HCT116 (cell line): ENCODE results near the gene CTBP2. TPM values are rescaled to one million over a fixed set of nuclear protein-coding genes. Genes with fewer than 3 reads are reported as not detected.

Experiments used
- ATAC-seq: fragments of 200-7000 bp; cut with Tn5 transposase; 2 replicates; pipeline ENCODE4 v1.9.1; 2020; ENCODE audit warnings: mild to moderate bottlenecking, moderate library complexity
- BruUV-seq: library from RNA; stranded (reverse); fragments of 400-500 nt; replicated peaks from 2 replicates; lab custom pipeline; 2021; lab: Mats Ljungman, UMichigan
- CTCF ChIA-PET: fragments of 300-600 bp; sonication (Branson Sonifier 250); formaldehyde crosslinking; loops from one replicate; lab custom pipeline; 2021; ENCODE audit warnings: antibody characterized with exemption; lab: Charles Lee
- POLR2A ChIA-PET: fragments of 300-600, 350-600 bp; sonication (Branson Sonifier 250); formaldehyde crosslinking; loops from one replicate; lab custom pipeline; 2021; ENCODE audit warnings: antibody characterized with exemption; lab: Charles Lee
- RAD21 ChIA-PET, 2 experiments: fragments of 300-600 bp; sonication (Branson Sonifier 250); formaldehyde crosslinking; loops; one replicate each; lab custom pipeline; 2023; ENCODE audit warnings: low total read pairs in 2 of 2; ENCODE audit not compliant: uncharacterized antibody in 2 of 2, unreplicated experiment in 2 of 2, low non-redundant PET in 1 of 2; lab: Charles Lee
- DNase-seq: peaks from one replicate; pipeline ENCODE4 v3.0.0-alpha.2; 2010; ENCODE audit warnings: low read depth, low spot score
- H2AFZ ChIP-seq: fragments of 200-600 bp; shearing (Covaris generic), sonication (generic); 2 replicates; pipeline ENCODE4 v1.6.1; 2017; ENCODE audit warnings: low read depth, mixed run types, mixed read lengths, antibody characterized with exemption, low read length; ENCODE audit not compliant: poor library complexity, severe bottlenecking
- H3K27ac ChIP-seq: 2 replicates; pipeline ENCODE4 v1.5.1; 2012; ENCODE audit warnings: low read depth, low read length
- H3K27me3 ChIP-seq: fragments of 200-600 bp; sonication (generic); 2 replicates; pipeline ENCODE4 v1.6.1; 2016; ENCODE audit warnings: mixed run types, low read length, mixed read lengths; ENCODE audit not compliant: insufficient read depth
- H3K36me3 ChIP-seq, 2 experiments: fragments of 200-500 bp in 1 of 2; fragments of 200-600 bp in 1 of 2; sonication (Bioruptor generic) in 1 of 2; sonication (generic) in 1 of 2; 2 replicates each; pipeline versions ENCODE4 v1.5.1 to v1.6.1; 2014 to 2016; ENCODE audit warnings: low read length in 2 of 2, inconsistent platforms in 1 of 2, mixed read lengths in 1 of 2, mixed run types in 1 of 2; ENCODE audit not compliant: insufficient read depth in 2 of 2, control insufficient read depth in 1 of 2
- H3K4me1 ChIP-seq, 2 experiments: fragments of 200-600 bp in 1 of 2; sonication (generic) in 1 of 2; 2 replicates each; pipeline versions ENCODE4 v1.5.1 to v1.6.1; 2012 to 2017; ENCODE audit warnings: low read length in 2 of 2, inconsistent platforms in 1 of 2, mild to moderate bottlenecking in 1 of 2, mixed read lengths in 1 of 2, mixed run types in 1 of 2, moderate library complexity in 1 of 2; ENCODE audit not compliant: insufficient read depth in 2 of 2, control insufficient read depth in 1 of 2
- H3K4me2 ChIP-seq: fragments of 200-600 bp; sonication (generic); 2 replicates; pipeline ENCODE4 v1.6.1; 2017; ENCODE audit warnings: mixed run types, low read length, mixed read lengths
- H3K4me3 ChIP-seq, 2 experiments: fragments of 200-600 bp in 1 of 2; sonication (generic) in 1 of 2; replicated peaks in 1 of 2; 2 replicates each; pipeline ENCODE4 v1.5.1; 2011 to 2016; ENCODE audit warnings: low read length in 2 of 2, control low read depth in 1 of 2, low read depth in 1 of 2, mild to moderate bottlenecking in 1 of 2, mixed read lengths in 1 of 2, mixed run types in 1 of 2
- H3K79me2 ChIP-seq: fragments of 200-600 bp; sonication (generic); 2 replicates; pipeline ENCODE4 v1.6.1; 2017; ENCODE audit warnings: mild to moderate bottlenecking, mixed run types, low read length, moderate library complexity, mixed read lengths; ENCODE audit not compliant: insufficient read depth
- H3K9ac ChIP-seq: fragments of 200-600 bp; sonication (generic); 2 replicates; pipeline ENCODE4 v1.6.1; 2016; ENCODE audit warnings: low read length, mixed read lengths
- H3K9me2 ChIP-seq: fragments of 200-600 bp; sonication (generic), shearing (Covaris generic); 2 replicates; pipeline ENCODE4 v1.6.1; 2017; ENCODE audit warnings: mixed run types, mild to moderate bottlenecking, moderate library complexity; ENCODE audit not compliant: insufficient read depth
- H3K9me3 ChIP-seq, 2 experiments: fragments of 200-500 bp in 1 of 2; fragments of 200-600 bp in 1 of 2; sonication (Bioruptor generic) in 1 of 2; sonication (generic) in 1 of 2; 2 replicates each; pipeline ENCODE4 v1.6.1; 2014 to 2017; ENCODE audit warnings: low read length in 2 of 2, mixed read lengths in 2 of 2, inconsistent platforms in 1 of 2, low read depth in 1 of 2, mild to moderate bottlenecking in 1 of 2, mixed run types in 1 of 2, moderate library complexity in 1 of 2; ENCODE audit not compliant: control insufficient read depth in 1 of 2, insufficient read depth in 1 of 2
- H4K20me1 ChIP-seq: fragments of 200-600 bp; sonication (generic), shearing (Covaris generic); 2 replicates; pipeline ENCODE4 v1.6.1; 2017; ENCODE audit warnings: mixed run types, mild to moderate bottlenecking, moderate library complexity; ENCODE audit not compliant: insufficient read depth
- CEBPB ChIP-seq: IDR thresholded peaks from 2 replicates; pipeline ENCODE4 v1.6.1; 2012; ENCODE audit warnings: low read depth
- ELF1 ChIP-seq: IDR thresholded peaks from 2 replicates; pipeline ENCODE4 v1.6.1; 2012; ENCODE audit warnings: low read depth, borderline replicate concordance
- MAX ChIP-seq: IDR thresholded peaks from 2 replicates; pipeline ENCODE4 v1.6.1; 2012
- POLR2A ChIP-seq: IDR thresholded peaks from 2 replicates; pipeline ENCODE4 v1.7.0; 2011; ENCODE audit warnings: borderline replicate concordance; ENCODE audit not compliant: insufficient read depth, insufficient read length; ENCODE audit errors: extremely low read depth
- POLR2AphosphoS5 ChIP-seq: IDR thresholded peaks from 2 replicates; pipeline ENCODE4 v1.6.1; 2011; ENCODE audit warnings: mild to moderate bottlenecking, low read depth, low read length, moderate library complexity
- RAD21 ChIP-seq: IDR thresholded peaks from 2 replicates; pipeline ENCODE4 v1.6.1; 2012; ENCODE audit warnings: low read depth, mild to moderate bottlenecking
- REST ChIP-seq: IDR thresholded peaks from 2 replicates; pipeline ENCODE4 v1.6.1; 2012; ENCODE audit warnings: low read depth
- SIN3A ChIP-seq: IDR thresholded peaks from 2 replicates; pipeline ENCODE4 v1.6.1; 2012; ENCODE audit warnings: low read depth
- SP1 ChIP-seq: IDR thresholded peaks from 2 replicates; pipeline ENCODE4 v1.6.1; 2012; ENCODE audit warnings: low read depth
- TCF7L2 ChIP-seq: IDR thresholded peaks from 2 replicates; pipeline ENCODE4 v1.7.0; 2011; ENCODE audit warnings: borderline replicate concordance, inconsistent platforms; ENCODE audit not compliant: insufficient read depth, insufficient read length; ENCODE audit errors: extremely low read depth
- YY1 ChIP-seq: IDR thresholded peaks from 2 replicates; pipeline ENCODE4 v1.6.1; 2011; ENCODE audit warnings: low read length, low read depth, moderate library complexity, mild to moderate bottlenecking; ENCODE audit not compliant: insufficient replicate concordance; ENCODE audit errors: extremely low read depth
- ZFX ChIP-seq: fragments of 450-650 bp; IDR thresholded peaks from 2 replicates; pipeline ENCODE4 v1.6.1; 2017
- intact Hi-C: fragments of 100-400 bp; cut with micrococcal nuclease; formaldehyde crosslinking; loops from 2 replicates; pipeline ENCODE4 v1.10.0; 2022
- total RNA-seq: library from RNA; stranded (reverse); gene quantifications from one replicate; pipeline ENCODE4 v1.2.1, GENCODE V29; 2021; ENCODE audit not compliant: unreplicated experiment
- TF ChIP-seq, protein P1 (sequence below): IDR thresholded peaks from 2 replicates; pipeline ENCODE4 v1.6.1; 2011; ENCODE audit warnings: mild to moderate bottlenecking, low read length, moderate library complexity; ENCODE audit not compliant: insufficient replicate concordance; ENCODE audit errors: extremely low read depth

CTBP2 gene
- total RNA-seq, 1 experiment from 2014 or later = 144 TPM

- no peak overlapping the region for H3K4me2 ChIP-seq
- 0 out of 4 replicates have a peak, but pooled peaks cover 0 to 4% of the 10 kb centered on the region in 2 experiments for H3K4me1 ChIP-seq
- ChIA-PET RAD21 (interaction anchor here in 1 of 2 experiments (0.6 kb wide), 1 partner anchor 264 kb away, joined by 3 read pairs; no protein-coding TSS in a partner anchor), CTCF (no interaction called here), POLR2A (interaction anchor here (1.5 kb wide), 1 partner anchor 28 kb away, joined by 3 read pairs; no protein-coding TSS in a partner anchor)
- no peaks in the 10 kb centered on the region for H3K9me3 ChIP-seq
- TF ChIP-seq TCF7L2 = no peak
- TF ChIP-seq SP1 = no peak
- TF ChIP-seq SIN3A = no peak
- no peak for TF ChIP-seq RAD21
- no peak for TF ChIP-seq YY1
- TF ChIP-seq POLR2A = no peak
- TF ChIP-seq, protein P1, sequence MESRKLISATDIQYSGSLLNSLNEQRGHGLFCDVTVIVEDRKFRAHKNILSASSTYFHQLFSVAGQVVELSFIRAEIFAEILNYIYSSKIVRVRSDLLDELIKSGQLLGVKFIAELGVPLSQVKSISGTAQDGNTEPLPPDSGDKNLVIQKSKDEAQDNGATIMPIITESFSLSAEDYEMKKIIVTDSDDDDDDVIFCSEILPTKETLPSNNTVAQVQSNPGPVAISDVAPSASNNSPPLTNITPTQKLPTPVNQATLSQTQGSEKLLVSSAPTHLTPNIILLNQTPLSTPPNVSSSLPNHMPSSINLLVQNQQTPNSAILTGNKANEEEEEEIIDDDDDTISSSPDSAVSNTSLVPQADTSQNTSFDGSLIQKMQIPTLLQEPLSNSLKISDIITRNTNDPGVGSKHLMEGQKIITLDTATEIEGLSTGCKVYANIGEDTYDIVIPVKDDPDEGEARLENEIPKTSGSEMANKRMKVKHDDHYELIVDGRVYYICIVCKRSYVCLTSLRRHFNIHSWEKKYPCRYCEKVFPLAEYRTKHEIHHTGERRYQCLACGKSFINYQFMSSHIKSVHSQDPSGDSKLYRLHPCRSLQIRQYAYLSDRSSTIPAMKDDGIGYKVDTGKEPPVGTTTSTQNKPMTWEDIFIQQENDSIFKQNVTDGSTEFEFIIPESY = no peak
- TF ChIP-seq MAX = no peak
- TF ChIP-seq POLR2AphosphoS5 = no peak
- no peak for TF ChIP-seq ELF1
- no peak for TF ChIP-seq REST
- TF ChIP-seq CEBPB = no peak
- TF ChIP-seq ZFX = no peak
- H2AFZ ChIP-seq = no peak overlapping the region
- H3K27me3 ChIP-seq = no peaks in the 10 kb centered on the region
- DNase-seq (no peak), ATAC-seq (no peak)
- peaks cover 6 to 10% of the 10 kb centered on the region in 2 experiments; a peak in 2 of 4 replicates for H3K36me3 ChIP-seq
- H3K4me3 ChIP-seq = no peak overlapping the region
- intact Hi-C loops = no loop called here
- no peaks in the 10 kb centered on the region for H3K9me2 ChIP-seq
- H3K9ac ChIP-seq = no peak overlapping the region
- H3K27ac ChIP-seq = no peak overlapping the region
- peaks cover 14% of the 10 kb centered on the region; the same call in 1 of the 2 replicates for H4K20me1 ChIP-seq
- peaks cover 66% of the 10 kb centered on the region; the same call in 1 of the 2 replicates for H3K79me2 ChIP-seq
- BruUV-seq = no TSS peak
These were observed 153.4 kb downstream of the CTBP2 start for GRCh38 chr10:125006921-125007426.
